Lung microvascular endothelial cell (primary cell): ENCODE results near the gene CRCP. TPM values are rescaled to one million over a fixed set of nuclear protein-coding genes. Genes with fewer than 3 reads are reported as not detected.
"Not testable (repeated sequence)": the region's sequence is repeated elsewhere in the genome, so short reads cannot be mapped to it uniquely, and the experiment has no call there.

Experiments
- DNase-seq, 2 donors: peaks; one replicate each; pipeline versions ENCODE4 v3.0.0 to v3.0.0-alpha.2; 2010; ENCODE audit warnings: low read depth in 2 of 2
- total RNA-seq: library from RNA; depleted of rRNA; stranded (reverse); fragments of >200 nt; gene quantifications from 2 replicates; pipeline ENCODE4 v1.2.1, GENCODE V29; 2014

Gene CRCP
- total RNA-seq, 1 donor from 2014 or later: 27.0 TPM

GRCh38 chr7:66105263-66105748, 9.3 kb upstream of the CRCP start:
- no peak for DNase-seq

GRCh38 chr7:66108410-66108809, 6.2 kb upstream of the CRCP start:
- DNase-seq: not testable (repeated sequence)

GRCh38 chr7:66110856-66111255, 3.8 kb upstream of the CRCP start:
- peak in 1 of 2 donors; percentile 71 for DNase-seq

- DNase-seq: not testable (repeated sequence)
Measured at GRCh38 chr7:66116680-66117420, 2.2 kb downstream of the CRCP start.

GRCh38 chr7:66118603-66119002, 4.0 kb downstream of the CRCP start:
- peak in 1 of 2 donors; percentile 45 for DNase-seq

GRCh38 chr7:66119245-66119850, 4.7 kb downstream of the CRCP start:
- no peak for DNase-seq

- DNase-seq: no peak
Measured at GRCh38 chr7:66123175-66123528, 8.5 kb downstream of the CRCP start.

- not testable (repeated sequence) for DNase-seq
Measured at GRCh38 chr7:66124569-66124861, 9.9 kb downstream of the CRCP start.

GRCh38 chr7:66125052-66125694, 10.5 kb downstream of the CRCP start:
- DNase-seq: peak in 1 of 2 donors; percentile 30

GRCh38 chr7:66125781-66126352, 11.2 kb downstream of the CRCP start:
- peak in 1 of 2 donors; percentile 22 for DNase-seq

- DNase-seq: not testable (repeated sequence)
Measured at GRCh38 chr7:66127172-66127571, 12.5 kb downstream of the CRCP start.

GRCh38 chr7:66138994-66139752, 24.5 kb downstream of the CRCP start:
- DNase-seq: peak in 1 of 2 donors; percentile 48

- peak; percentile 85 to 88 for DNase-seq
Measured at GRCh38 chr7:66140924-66141323, 26.3 kb downstream of the CRCP start.

- DNase-seq: no peak
Measured at GRCh38 chr7:66142334-66142733, 27.7 kb downstream of the CRCP start.

- DNase-seq: no peak
Measured at GRCh38 chr7:66142996-66143395, 28.3 kb downstream of the CRCP start.

GRCh38 chr7:66143876-66144332, 29.3 kb downstream of the CRCP start:
- no peak for DNase-seq

- DNase-seq: no peak
Measured at GRCh38 chr7:66145400-66146104, 30.9 kb downstream of the CRCP start.

GRCh38 chr7:66146701-66147100, 32.1 kb downstream of the CRCP start:
- DNase-seq: no peak

GRCh38 chr7:66147657-66148056, 33.0 kb downstream of the CRCP start:
- DNase-seq: not testable (repeated sequence)

GRCh38 chr7:66150471-66150870, 35.8 kb downstream of the CRCP start:
- DNase-seq: peak; percentile 59 to 69
